GM21825 (cell line): ENCODE results near the gene NSMCE1.
"Not testable (repeated sequence)": the region's sequence is repeated elsewhere in the genome, so short reads cannot be mapped to it uniquely, and the experiment has no call there.

Experiments
- ATAC-seq: cut with Tn5 transposase; IDR thresholded peaks from one replicate; pipeline ENCODE4 v1.9.1; 2021; ENCODE audit warnings: mild to moderate bottlenecking, moderate library complexity; ENCODE audit not compliant: unreplicated experiment

Gene NSMCE1

DNA sequence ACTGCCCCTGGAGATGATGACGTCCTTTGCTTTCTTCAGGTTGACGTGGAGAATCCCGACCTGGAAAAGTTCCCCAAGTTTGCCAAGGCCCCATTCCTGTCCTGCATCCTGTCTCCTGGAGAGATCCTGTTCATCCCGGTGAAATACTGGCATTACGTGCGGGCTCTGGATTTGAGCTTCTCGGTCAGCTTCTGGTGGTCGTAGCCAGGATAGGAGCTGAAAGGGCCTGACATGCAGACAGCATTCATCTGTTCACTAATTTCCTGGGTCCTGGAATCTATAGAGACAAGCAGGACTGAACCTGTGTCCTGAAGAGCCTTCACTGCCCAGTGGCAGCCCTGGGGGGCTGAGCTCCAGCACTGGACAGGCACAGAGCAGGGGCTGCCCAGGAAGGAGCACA lies 48.0 kb downstream of the NSMCE1 start:
- ATAC-seq = no peak

DNA sequence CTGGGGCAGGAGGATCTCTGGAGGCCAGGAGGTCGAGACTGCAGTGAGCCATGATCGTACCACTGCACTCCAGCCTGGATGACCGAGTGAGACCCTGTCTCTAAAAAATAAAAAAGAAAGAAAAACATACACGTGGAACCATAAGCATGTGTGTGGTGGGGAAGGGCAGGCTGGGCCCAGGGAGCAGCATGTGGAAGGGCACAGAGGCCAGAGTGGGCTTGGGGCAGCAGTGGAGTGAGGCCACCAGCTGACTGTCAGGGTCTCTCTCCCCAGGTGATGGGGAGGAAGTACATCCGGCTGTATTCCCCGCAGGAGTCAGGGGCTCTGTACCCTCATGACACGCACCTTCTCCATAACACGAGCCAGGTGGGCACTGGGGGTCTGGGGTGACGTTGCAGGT lies 48.5 kb downstream of the NSMCE1 start:
- no peak for ATAC-seq

DNA sequence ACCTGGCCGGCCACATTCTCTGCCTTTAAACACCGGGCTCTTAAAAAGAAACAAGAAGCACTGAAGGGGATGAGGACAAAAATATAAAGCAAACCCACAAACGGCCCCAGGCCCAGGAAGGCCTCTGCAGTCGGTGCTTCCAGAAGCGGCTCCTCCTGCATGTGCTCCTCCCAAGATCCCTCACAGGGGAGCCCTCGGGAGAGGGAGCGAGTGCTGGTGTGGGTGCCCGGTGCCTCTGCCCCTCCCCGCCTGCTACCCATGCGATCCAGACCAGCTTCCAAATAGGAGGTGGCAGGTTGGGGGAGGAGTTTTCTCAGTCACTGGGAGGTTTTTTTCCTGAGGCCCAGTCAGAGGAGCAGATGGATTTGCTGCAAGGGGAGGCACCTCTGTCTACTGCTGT lies 49.4 kb downstream of the NSMCE1 start:
- ATAC-seq = no peak

DNA sequence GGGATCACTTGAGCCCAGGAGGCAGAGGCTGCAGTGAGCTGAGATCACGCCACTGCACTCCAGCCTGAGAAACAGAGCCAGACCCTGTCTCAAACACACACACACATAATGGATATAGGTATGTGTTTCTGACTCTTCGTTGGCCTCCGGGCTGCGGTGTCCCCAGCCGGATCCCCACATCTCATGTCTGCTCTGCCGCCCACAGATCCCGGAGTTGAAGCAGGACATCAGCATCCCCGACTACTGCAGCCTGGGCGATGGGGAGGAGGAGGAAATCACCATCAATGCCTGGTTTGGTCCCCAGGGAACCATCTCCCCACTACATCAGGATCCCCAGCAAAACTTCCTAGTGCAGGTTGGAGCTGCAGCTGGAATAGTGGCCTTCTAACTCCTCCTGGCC lies 49.8 kb downstream of the NSMCE1 start:
- ATAC-seq = no peak

DNA sequence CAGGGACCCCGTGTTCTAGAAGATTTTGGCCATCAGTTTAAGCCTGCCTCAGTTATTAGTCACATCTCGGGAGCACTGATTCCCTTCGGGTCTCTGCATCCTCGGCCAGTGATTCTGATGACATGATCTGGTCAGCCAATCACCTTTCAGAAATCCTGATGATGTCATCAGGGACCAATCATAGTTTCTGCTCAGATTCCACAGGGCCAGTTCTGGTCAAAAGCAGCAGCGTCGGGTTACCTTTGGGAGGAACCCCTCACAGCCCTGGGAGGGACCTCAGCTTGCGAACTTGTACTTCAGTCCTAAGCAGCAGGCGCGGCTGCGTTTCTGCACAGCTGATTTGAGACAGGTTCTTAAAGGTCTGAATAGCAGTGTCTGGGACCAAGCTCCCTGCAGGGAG lies 51.3 kb downstream of the NSMCE1 start:
- ATAC-seq = no peak

DNA sequence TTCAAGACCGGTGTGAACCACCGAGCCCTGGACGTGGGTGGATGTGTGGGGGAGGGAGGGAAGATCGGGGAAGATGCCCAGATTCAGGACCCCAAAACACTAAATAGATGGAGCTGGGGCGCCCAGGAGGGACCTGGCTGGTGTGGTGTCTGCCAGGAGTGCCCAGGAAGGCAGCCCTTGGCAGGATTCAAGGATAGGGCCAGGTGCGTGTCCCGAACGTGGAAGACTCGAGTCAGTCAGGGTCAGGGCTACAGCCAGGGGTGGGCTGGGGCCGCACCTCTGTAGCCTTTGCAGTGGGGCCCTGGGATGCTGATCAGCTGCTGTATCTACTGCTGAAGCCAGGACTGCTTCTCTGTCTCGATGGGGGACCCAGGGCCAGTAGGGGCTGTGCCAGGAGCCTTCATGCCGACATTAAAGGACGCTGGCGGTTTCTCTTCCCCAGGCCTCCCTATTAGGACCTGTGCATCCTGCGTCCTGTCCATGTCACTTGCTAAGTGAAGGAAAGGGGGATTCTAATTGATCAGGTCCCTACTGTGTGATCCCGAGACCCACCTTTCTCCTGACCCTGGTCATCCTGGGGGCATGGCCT lies 52.2 kb downstream of the NSMCE1 start:
- no peak for ATAC-seq

DNA sequence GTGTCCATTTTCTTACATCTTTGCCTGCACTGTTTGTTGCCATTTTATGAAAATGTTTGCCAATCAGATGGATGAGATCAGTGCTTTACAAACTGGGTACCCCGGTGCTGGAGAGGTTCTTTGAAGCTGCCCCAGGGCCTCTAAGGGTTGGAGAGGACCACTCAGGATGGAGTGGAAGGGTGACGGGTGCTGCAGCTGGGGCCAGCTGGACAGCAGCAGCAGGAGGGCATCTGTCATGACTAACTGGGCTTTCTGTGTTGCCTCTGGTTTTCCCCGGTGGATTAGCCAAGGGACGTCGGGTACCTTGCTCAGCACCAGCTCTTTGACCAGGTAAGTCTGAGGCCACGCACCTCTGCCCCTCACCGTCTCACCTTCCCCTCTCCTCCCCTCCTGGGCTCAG lies 52.9 kb downstream of the NSMCE1 start:
- ATAC-seq = no peak

DNA sequence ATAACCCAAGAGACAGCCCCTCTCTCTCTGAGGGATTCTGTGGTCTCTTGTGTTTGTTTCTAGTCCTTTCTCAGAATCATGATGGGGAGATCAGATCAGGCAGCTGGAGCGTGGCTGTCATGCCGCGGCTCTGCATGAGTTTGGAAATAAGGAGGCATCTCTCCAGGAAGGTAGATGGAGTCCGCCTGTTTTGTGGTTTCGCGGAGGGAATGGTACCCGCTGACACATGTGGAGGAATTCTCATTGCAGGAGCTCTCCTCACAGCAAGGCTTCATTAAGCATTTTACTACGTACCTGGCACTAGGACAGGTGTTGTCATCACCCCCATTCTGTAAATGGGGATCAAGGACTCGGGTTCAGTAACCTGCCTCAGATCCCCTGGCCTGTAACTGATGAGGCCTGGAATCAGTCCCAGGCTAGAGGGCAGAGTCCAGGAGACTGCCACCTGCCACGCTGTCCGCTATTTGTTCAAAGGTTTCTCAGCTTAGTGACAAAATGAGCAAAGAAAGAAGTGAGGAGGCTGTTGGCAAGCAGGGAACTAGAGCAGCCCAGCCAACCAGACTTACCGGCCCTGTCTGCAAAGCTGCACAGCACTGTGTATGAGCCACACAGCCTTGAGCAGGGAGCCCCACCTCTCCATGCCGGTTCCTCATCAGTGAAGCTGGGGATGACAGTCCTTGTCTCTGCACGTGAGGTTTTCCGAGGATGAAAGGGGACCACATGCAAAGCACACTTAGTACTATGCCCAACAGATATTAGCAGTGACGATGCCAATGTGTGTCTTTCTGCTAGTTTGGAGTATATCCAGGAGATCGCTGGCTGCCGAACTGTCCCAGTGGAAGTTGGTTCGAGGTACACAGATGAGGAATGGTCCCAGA lies 54.2 kb downstream of the NSMCE1 start:
- no peak for ATAC-seq

DNA sequence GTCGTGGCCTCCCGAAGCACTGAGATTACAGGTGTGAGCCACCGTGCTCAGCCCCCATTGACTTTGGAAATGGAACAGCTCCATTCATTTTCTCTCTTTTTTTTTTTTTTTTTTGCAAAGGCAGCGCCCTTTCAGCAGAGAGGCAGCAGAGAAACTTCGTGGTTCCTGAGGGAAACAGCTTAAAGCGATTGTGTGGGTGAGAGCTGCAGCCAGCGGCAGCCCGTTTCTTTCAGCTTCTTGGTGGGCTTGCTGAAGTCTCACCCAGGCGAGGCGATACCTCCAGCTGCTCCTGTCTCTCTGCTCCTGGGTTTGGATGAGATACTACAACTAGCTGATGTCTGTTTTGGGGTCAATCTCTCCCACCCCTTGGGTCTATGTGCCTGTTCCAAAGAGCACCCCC lies 57.5 kb downstream of the NSMCE1 start:
- ATAC-seq = no peak

DNA sequence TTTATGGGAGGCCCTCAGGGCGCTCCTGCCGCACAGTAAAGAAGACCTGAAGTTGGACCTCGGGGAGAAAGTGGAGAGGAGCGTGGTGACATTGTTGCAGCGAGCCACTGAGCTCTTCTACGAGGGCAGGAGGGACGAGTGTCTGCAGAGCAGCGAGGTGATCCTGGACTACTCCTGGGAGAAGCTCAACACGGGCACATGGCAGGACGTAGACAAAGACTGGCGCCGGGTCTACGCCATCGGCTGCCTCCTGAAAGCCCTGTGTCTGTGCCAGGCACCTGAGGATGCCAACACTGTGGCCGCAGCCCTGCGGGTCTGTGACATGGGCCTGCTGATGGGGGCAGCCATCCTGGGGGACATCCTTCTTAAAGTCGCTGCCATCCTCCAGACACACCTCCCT lies 58.4 kb downstream of the NSMCE1 start:
- no peak for ATAC-seq

DNA sequence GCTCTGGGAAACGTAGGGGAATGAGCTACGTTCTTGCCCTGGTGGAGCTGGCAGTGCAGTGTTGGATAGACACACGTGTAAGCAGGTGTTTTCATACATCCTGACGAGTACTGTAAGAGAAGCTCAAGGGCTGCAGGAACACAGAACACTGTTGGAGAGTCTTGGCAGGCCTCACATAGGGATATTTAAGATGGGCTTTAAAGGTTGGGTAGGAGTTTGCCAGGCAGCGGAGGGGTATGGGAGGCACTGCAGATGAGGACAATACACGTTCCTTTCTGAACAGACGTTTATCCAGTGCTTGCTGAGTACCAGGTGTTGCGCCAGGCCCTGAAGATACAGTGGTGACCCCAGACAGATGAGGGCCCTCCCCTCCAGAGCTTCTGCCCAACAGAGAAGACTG lies 59.0 kb downstream of the NSMCE1 start:
- ATAC-seq = no peak

DNA sequence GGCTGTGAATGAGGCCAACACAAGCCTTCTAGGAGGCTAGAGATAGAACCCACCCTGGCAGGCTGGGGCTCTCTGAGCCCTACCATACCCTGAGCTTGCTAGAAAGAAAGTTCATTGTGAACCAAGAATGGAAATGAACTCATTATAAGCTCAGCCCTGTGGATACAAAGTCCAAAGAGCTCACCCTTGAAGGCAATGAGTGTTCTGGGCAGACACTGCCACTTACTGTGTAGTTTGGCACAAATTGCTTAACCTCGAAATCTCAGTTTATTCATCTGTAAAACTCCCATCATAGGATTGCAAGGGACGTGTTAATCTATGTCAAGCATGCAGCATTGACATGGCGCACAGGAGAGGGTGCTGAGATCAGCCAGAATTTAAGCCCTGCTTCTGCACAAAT lies 59.8 kb downstream of the NSMCE1 start:
- no peak for ATAC-seq

DNA sequence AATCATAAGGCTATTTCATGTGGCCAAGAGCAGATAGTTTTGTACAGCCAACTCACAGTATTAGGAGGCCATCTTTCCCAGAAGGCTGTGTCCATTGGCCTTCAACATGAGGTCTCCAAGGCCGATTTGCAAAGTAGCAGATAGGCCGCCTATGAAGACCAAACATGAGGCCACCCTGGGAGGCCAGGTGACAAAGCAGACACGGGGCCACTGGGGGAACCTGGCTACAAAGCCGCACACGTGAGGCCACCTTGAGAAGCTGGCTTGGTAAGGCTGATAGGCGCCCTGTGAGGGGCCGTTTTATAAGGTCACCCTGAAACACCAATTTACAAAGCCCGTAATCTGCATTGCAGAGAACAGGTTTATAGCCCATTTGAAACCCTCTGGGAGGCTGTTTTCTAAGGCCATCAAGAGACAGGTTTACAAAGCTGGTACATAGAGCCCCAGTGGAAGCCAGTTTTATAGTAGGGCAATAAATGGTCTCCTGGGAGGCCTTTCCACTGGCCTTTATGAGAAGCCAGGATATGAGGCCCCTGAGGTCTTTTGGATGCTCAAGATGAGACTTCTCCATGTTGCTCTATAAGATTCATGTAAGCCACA lies 60.4 kb downstream of the NSMCE1 start:
- no peak for ATAC-seq

DNA sequence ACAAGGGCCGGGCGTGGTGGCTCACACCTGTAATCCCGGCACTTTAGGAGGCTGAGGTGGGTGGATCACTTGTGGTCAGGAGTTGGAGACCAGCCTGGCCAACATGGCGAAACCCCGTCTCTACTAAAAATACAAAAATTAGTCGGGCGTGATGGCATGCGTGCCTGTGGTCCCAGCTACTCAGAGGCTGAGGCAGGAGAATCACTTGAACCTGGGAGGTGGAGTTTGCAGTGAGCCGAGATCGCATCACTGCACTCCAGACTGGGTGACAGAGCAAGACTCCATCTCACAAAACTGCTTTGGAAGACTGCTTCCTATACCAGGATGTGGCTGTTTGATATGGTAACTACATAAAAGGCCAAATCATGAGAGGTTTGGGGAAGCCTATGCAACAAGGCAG lies 61.5 kb downstream of the NSMCE1 start:
- ATAC-seq = not testable (repeated sequence)

DNA sequence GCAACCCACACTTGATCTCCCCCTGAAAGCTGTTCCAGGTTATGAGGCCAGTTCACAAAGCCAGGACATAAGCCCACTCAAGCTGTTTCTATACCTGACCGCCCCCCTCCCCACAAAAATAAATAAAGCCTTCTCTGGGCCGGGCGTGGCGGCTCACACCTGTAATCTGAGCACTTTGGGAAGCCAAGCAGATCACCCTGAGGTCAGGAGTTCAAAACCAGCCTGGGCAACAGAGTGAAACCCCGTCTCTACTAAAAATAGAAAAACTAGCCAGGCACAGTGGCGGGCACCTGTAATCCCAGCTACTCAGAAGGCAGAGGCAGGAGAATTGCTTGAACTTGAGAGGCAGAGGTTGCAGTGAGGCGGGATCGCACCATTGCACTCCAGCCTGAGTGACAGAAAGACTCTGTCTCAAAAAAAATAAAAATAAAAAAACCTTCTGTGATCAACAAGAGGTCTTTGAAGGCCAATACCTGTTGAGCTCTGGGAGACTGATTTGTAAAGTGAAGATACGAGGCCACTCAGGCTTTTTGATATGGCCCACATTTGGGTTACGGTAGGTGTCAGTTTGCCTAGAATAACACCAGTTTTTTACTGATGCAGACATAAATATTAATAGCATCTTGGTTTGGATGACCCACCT lies 63.0 kb downstream of the NSMCE1 start:
- no peak for ATAC-seq

DNA sequence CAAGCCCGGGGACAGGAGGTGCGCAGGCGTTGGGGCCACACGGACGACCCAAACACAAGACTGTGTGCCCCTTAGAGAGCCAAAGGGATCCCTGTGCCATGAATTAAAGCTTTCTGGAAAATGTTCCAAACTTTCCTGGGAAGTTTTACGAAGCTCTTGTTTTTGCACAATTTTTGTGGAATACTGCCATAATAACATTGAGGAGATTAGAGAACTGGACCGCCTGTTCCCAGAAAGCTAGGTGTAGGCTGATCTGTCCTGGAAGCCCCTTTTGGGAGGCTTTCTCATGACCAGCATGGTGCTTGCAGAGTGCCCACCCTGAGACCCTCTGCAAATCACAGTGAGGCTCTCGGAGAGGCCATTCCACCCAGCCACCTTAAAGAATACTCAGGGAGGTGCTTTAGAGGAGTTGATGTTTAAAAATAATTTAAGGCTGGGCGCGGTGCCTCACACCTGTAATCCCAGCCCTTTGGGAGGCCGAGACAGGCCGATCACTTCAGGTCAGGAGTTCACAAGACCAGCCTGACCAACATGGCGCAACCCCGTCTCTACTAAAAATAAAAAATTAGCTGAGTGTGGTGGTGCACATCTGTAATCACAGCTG lies 64.2 kb downstream of the NSMCE1 start:
- no peak for ATAC-seq

DNA sequence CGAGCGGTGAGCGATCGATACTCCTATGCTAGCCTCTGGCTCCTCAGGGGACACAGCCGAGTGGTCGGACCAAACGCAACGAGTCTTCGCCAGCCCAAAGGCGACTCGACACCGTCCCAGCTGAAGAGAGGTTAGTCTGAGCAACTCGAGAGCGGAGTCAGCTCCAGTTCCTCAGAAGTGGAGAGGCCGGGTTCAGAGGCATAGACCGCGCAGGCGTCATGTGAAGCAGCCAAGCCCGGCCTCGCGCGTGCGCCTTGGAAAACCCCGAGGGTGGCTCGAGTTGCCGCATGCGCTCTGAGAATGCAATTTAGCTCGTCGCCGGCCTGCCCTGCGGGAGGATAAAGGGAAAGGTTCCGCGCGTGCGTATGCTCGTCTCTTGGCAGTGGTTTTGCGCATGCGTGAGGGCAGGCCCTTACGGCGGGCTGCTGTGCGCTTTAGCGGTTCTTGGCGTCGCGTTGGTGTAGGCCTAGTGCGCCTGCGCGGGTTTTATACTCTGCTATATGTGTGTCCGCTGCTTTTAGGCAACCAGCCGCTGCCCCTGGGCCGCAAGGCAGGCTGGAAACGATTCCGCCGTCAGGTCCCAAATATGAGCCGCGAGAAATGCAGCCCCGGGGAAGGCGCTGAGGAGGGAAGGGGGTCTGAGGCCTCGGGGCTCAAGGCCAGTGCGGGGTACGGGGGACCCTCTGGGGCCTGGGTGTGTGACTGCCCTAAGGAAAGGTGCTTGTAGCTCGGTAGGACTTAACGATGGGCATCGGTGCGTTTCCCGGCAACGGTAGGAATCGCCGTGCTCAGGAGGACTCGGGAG lies 64.9 kb downstream of the NSMCE1 start, which contains the start of gene KDM8:
TSS of gene KDM8 (plus strand) at position 20 of the 805 bp plus-strand sequence. CDS start 6,598 bp downstream, outside the sequence.
- ATAC-seq = peak; percentile 77

DNA sequence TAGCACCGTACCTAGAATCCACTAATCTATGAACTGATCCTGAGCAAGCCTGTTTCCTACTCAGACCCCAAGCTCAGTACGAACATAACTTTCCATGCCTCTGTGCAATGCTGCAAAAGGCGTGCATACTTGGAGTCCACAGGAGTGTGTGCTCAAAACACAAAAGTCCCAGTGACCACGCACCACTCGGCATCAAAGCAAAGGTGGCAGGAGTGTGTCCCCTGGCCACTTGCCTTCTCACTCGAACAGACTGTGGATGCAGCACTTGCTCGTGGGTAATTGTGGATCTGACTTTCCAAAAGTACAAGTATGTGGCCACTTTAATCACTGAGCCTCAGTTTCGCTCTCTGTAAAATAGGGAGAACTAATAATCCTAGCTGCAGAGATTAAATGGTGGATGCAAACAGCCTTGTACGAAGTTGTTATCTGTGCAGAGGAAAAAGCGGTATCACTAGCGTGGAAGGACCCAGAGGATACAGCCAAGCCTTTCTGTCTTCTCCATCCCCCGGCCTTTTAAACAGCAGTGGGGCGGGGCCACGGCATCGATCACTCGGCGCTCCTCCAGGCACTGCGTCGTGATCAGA lies 65.6 kb downstream of the NSMCE1 start:
- peak; percentile 55 for ATAC-seq

DNA sequence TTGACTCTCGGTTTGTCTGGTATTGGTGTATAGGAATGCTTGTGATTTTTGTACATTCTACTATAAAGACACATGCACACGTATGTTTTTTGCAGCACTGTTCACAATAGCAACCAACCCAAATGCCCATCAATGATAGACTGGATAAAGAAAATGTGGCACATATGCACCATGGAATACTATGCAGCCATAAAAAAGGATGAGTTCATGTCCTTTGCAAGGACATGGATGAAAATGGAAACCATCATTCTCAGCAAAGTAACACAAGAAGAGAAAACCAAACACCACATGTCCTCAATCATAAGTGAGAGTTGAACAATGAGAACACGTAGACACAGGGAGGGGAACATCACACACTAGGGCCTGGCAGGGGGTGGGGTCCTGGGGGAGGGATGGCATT lies 67.7 kb downstream of the NSMCE1 start:
- not testable (repeated sequence) for ATAC-seq

DNA sequence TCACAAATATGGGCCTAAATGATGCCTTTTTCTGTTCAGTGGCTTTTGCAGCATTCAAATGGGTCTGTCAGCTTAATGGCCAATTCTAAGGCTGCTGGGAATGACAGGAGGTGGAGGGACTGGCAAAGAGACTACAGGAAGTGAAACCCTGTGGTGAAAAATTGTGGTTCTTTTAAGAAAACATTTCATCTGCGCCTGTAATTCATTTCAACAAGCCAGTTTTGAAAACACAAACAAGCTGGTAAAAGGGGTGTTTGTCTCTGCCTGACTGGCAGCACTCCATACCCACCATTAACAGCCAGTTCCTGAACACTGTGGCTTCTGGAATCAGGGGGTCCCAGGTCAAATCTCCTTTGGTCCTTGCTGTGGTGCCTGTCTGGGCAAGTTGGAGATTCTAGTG lies 68.8 kb downstream of the NSMCE1 start:
- peak; percentile 26 for ATAC-seq
